Body of pancreas (tissue), 4 donors: Measurements from ENCODE around the gene PDE4D. TPM values are rescaled to one million over a fixed set of nuclear protein-coding genes. Genes with fewer than 3 reads are reported as not detected.

ENCODE experiments used
- ATAC-seq: fragments of 150-250 bp; one replicate; pipeline ENCODE4 v1.9.1; 2016
- DNase-seq, 4 donors: peaks; one replicate each; pipeline ENCODE4 v3.0.0-alpha.2; 2019
- H3K27ac ChIP-seq, 4 donors: fragments of 200-600 bp; sonication (generic); 1 replicate in 3 of 4; 2 replicates in 1 of 4; pipeline versions ENCODE4 v1.5.1 to v1.6.1; 2016 to 2019; ENCODE audit warnings: mild to moderate bottlenecking in 1 of 4, mixed read lengths in 1 of 4, moderate library complexity in 1 of 4
- H3K27me3 ChIP-seq, 2 donors: fragments of 200-600 bp; sonication (generic); one replicate each; pipeline ENCODE4 v1.6.0; 2016; ENCODE audit warnings: mild to moderate bottlenecking in 1 of 2
- H3K36me3 ChIP-seq, 2 donors: fragments of 200-600 bp; sonication (generic); replicated peaks in 1 of 2; 2 replicates each; pipeline ENCODE4 v1.5.1; 2016; ENCODE audit warnings: low read depth in 2 of 2; ENCODE audit not compliant: insufficient read depth in 1 of 2
- H3K4me1 ChIP-seq: fragments of 200-600 bp; sonication (generic); one replicate; pipeline ENCODE4 v1.6.0; 2016
- H3K4me3 ChIP-seq, 2 donors: fragments of 200-600 bp; sonication (generic); 1 replicate in 1 of 2; 2 replicates in 1 of 2; pipeline ENCODE4 v1.5.1; 2016 to 2019
- H3K9me3 ChIP-seq, 3 donors: fragments of 200-600 bp; sonication (generic); 1 replicate in 2 of 3; 2 replicates in 1 of 3; pipeline ENCODE4 v1.5.1; 2016
- POLR2A ChIP-seq, 3 donors: fragments of 450-650 bp; IDR thresholded peaks; one replicate each; pipeline ENCODE4 v1.6.1; 2016; ENCODE audit warnings: antibody characterized with exemption in 3 of 3, mild to moderate bottlenecking in 2 of 3
- WGBS, 2 donors: methylation state at CpG; one replicate each; pipeline ENCODE4 v1.1.5; 2017; 5-methylcytosine and 5-hydroxymethylcytosine counted together
- intact Hi-C: fragments of 100-400 bp; cut with DNase I; formaldehyde crosslinking; loops from one replicate; pipeline ENCODE4 v1.15.1; 2023
- total RNA-seq, 2 donors: library from RNA; depleted of rRNA; stranded (reverse); fragments of >200 nt; gene quantifications; one replicate each; pipeline ENCODE4 v1.1.0, GENCODE V29; 2016
- TF ChIP-seq, protein P1 (sequence below), 7 experiments: fragments of 450-650 bp in 4 of 7; fragments of 200-600 bp in 3 of 7; sonication (generic) in 3 of 7; IDR thresholded peaks; one replicate each; pipeline ENCODE4 v1.5.1; 2016 to 2019; ENCODE audit warnings: antibody characterized with exemption in 7 of 7

Gene PDE4D
- total RNA-seq = 1 to 10 TPM; 8.6 to 9.2 TPM

DNA sequence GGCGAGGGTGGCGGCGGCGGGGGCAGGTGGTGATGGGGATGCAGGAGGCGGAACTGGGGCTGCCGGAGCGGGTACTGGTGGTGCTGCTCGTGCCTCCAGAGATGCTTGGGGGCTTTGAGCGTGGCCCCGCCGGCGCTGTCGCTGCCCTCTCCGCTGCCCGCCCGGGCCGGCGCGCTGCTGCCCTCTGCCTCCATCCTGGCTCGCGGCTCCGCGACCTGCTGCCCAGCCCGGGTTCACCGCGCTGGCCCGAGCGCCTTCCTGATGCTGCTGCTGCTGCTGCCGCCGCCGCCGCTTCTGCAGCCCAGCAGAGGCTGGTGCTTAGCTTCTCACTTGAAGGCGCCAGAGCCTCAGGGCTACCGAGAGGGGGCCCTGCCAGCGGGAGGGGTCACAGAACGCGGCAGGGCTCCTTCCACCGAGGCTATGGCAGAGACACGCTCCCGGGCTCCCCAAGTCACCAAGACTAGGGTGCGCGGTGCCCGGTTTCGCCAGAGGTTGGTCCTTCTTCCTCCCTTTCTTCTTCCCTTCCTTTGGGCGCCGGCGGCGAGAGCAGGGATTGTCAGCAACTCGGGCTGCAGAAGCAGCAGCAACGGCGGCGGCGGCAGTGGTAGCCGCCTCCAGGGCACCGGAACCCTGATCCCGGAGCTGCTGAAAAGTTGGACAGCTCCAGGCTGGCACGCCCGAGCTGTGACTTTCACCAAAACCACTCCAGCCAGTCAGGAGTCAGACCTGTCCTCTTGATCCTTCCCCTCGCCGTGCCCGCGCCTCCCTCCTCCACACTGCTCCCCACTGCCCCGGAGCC lies at the start of gene PDE4D:
Gene PDE4D (minus strand): TSS at position 298 of the 799 bp plus-strand sequence.
- Histone ChIP-seq H3K4me3 (no peak within 1 kb of the TSS), H3K27me3 (peaks cover 0 to 12% of the 10 kb centered on the region in 2 donors), H3K9me3 (no peaks in the 10 kb centered on the region), H3K4me1 (peaks cover 10% of the 10 kb centered on the region), H3K27ac (no peak within 1 kb of the TSS), H3K36me3 (no peaks in the 10 kb centered on the region)
- DNase-seq (peak; percentile 57 to 74 (median 65)), ATAC-seq (peak; percentile 74)
- intact Hi-C loops = no loop called here
- no peak for TF ChIP-seq POLR2A (IDR thresholded peaks at IDR 0.05)
- TF ChIP-seq, protein P1, sequence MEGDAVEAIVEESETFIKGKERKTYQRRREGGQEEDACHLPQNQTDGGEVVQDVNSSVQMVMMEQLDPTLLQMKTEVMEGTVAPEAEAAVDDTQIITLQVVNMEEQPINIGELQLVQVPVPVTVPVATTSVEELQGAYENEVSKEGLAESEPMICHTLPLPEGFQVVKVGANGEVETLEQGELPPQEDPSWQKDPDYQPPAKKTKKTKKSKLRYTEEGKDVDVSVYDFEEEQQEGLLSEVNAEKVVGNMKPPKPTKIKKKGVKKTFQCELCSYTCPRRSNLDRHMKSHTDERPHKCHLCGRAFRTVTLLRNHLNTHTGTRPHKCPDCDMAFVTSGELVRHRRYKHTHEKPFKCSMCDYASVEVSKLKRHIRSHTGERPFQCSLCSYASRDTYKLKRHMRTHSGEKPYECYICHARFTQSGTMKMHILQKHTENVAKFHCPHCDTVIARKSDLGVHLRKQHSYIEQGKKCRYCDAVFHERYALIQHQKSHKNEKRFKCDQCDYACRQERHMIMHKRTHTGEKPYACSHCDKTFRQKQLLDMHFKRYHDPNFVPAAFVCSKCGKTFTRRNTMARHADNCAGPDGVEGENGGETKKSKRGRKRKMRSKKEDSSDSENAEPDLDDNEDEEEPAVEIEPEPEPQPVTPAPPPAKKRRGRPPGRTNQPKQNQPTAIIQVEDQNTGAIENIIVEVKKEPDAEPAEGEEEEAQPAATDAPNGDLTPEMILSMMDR (IDR thresholded peaks at IDR 0.05) = peak in 3 of 7 experiments; percentile 4 to 17 (median 8)
- WGBS, 2 donors = 1 to 2% methylated on average over 25 to 60 of the region's 63 CpGs

DNA sequence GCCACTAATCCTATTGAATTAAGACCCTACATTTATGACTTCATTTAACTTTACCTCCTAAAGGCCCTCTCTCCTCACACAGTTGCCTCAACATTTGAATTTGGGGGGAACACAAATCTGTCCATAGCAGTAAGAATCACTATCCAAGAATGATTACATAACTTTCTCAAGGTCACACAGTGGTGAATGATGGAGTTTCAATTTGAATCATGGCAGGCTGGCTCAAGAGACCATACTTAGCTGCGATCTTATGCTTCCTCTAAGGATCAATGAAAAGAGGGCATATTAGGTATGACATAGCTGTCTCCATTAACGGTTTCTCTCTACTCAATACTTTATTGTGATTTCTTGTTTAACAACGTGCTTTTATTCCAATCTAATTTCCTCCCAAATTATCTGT lies 44.1 kb upstream of the PDE4D start:
- Histone ChIP-seq H3K27me3 (no peaks in the 10 kb centered on the region), H3K4me1 (no peaks in the 10 kb centered on the region), H3K27ac (no peak overlapping the region), H3K36me3 (no peaks in the 10 kb centered on the region), H3K9me3 (no peaks in the 10 kb centered on the region), H3K4me3 (no peak overlapping the region)
- intact Hi-C loops = no loop called here
- DNase-seq (no peak), ATAC-seq (no peak)
- 72 to 81% methylated on average over 3 of the region's 3 CpGs for WGBS, 2 donors
- no peak for TF ChIP-seq POLR2A (IDR thresholded peaks at IDR 0.05)
- TF ChIP-seq, protein P1 (IDR thresholded peaks at IDR 0.05) = no peak

DNA sequence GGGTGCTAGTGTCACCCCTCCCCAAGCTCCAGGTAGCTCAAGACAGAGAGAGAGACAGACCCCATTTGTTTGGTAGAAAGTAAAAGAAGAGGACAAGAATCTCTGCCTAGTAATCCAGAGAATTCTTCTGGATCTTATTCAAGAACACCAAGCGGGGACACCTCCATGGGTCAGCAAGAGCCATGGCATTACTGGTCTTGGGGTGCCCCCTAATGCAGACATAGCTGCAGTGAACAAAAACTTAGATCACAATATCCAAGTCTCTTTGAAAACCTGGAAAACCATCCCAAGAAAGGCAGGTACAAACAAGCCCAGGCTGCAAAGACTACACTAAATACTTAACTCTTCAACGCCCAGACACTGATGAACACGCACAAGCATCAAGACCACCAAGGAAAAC lies 29.9 kb upstream of the PDE4D start:
- no peak for ATAC-seq
- no peak overlapping the region for H3K4me3 ChIP-seq
- H3K27me3 ChIP-seq = no peaks in the 10 kb centered on the region
- H3K9me3 ChIP-seq = no peaks in the 10 kb centered on the region
- no peaks in the 10 kb centered on the region for H3K36me3 ChIP-seq
- DNase-seq = peak in 1 of 4 donors; percentile 6
- intact Hi-C loops = no loop called here
- H3K4me1 ChIP-seq = no peaks in the 10 kb centered on the region
- no peak overlapping the region for H3K27ac ChIP-seq
- 83 to 88% methylated on average over 3 of the region's 3 CpGs for WGBS, 2 donors
- TF ChIP-seq POLR2A (IDR thresholded peaks at IDR 0.05) = no peak
- TF ChIP-seq, protein P1 (IDR thresholded peaks at IDR 0.05) = peak in 1 of 7 experiments; percentile 9

DNA sequence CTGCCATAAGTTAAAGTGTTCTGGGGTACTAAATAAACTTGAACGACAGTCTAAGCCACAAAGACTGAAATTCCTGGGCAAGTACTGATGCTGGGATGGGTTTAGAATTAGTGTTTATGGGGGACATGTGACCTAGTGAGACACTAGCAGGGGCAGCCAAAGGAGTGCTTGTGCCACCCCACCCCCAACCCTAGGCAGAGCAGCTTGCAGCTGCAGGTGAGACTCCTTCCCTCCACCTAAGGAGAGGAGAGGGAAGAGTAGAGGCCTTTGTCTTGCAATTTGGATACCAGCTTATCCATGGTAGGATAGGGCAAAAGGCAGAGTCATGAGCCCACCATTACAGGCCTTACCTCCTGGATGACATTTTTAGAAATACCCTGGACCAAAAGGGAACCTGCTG lies 28.7 kb upstream of the PDE4D start:
- ATAC-seq = no peak
- DNase-seq = no peak
- H3K9me3 ChIP-seq = no peaks in the 10 kb centered on the region
- no peak overlapping the region for H3K4me3 ChIP-seq
- intact Hi-C loops = no loop called here
- 67 to 75% methylated on average over 1 of the region's 1 CpG for WGBS, 2 donors
- no peak for TF ChIP-seq POLR2A (IDR thresholded peaks at IDR 0.05)
- TF ChIP-seq, protein P1 (IDR thresholded peaks at IDR 0.05) = no peak
- H3K27me3 ChIP-seq = no peaks in the 10 kb centered on the region
- no peaks in the 10 kb centered on the region for H3K4me1 ChIP-seq
- no peak overlapping the region for H3K27ac ChIP-seq
- H3K36me3 ChIP-seq = no peaks in the 10 kb centered on the region

DNA sequence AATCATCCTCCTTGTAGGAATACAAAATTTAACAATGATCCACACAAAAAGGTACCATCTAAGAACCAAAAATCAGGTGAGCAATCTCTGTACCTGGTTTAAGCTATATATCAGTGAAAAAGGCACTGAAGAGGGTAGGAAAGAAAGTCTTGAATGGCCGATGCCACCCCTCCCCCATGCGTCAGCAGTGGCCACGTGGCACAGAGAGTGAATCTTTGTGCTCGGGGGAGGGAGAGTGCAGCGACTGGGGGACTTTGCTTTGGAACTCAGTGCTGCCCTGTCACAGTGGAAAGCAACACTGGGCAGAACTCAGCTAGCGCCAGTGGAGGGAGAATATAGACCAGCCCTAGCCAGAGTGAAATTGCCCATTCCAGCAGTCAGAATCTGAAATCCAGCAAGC lies 28.3 kb upstream of the PDE4D start:
- Histone ChIP-seq H3K27me3 (no peaks in the 10 kb centered on the region), H3K27ac (no peak overlapping the region), H3K9me3 (no peaks in the 10 kb centered on the region), H3K36me3 (no peaks in the 10 kb centered on the region), H3K4me1 (no peaks in the 10 kb centered on the region), H3K4me3 (no peak overlapping the region)
- intact Hi-C loops = no loop called here
- TF ChIP-seq, protein P1 (IDR thresholded peaks at IDR 0.05) = no peak
- TF ChIP-seq POLR2A (IDR thresholded peaks at IDR 0.05) = no peak
- no peak for ATAC-seq
- WGBS, 2 donors = 79 to 82% methylated on average over 5 to 6 of the region's 6 CpGs
- DNase-seq = no peak
